Natural killer cell (primary cell): Measurements from ENCODE around the gene AJM1. TPM values are rescaled to one million over a fixed set of nuclear protein-coding genes. Genes with fewer than 3 reads are reported as not detected.

Experiments
- ATAC-seq, 3 donors: fragments of 150-1000 bp in 2 of 3; fragments of 200-7000 bp in 1 of 3; cut with Tn5 transposase; 1 replicate in 1 of 3; 2 replicates in 2 of 3; pipeline ENCODE4 v1.10.0; 2021; ENCODE audit warnings: mild to moderate bottlenecking in 2 of 3, moderate library complexity in 2 of 3
- DNase-seq, 2 donors: peaks; one replicate each; pipeline versions ENCODE4 v3.0.0 to v3.0.0-alpha.2; 2013 to 2021; ENCODE audit warnings: mixed read lengths in 1 of 2
- H3K27ac ChIP-seq: one replicate; pipeline ENCODE4 v1.5.1; 2013; ENCODE audit warnings: mild to moderate bottlenecking, low read length
- H3K27me3 ChIP-seq: one replicate; pipeline ENCODE4 v1.6.1; 2013; ENCODE audit warnings: low read length; ENCODE audit not compliant: control insufficient read depth, insufficient read depth
- H3K36me3 ChIP-seq: one replicate; pipeline ENCODE4 v1.6.1; 2013; ENCODE audit warnings: low read length; ENCODE audit not compliant: control insufficient read depth, insufficient read depth
- H3K4me1 ChIP-seq: one replicate; pipeline ENCODE4 v1.6.1; 2013; ENCODE audit warnings: low read length; ENCODE audit not compliant: control insufficient read depth, insufficient read depth
- H3K4me3 ChIP-seq: one replicate; pipeline ENCODE4 v1.5.1; 2013; ENCODE audit warnings: low read length
- H3K9me3 ChIP-seq: one replicate; pipeline ENCODE4 v1.6.1; 2013; ENCODE audit warnings: low read length; ENCODE audit not compliant: control insufficient read depth, insufficient read depth
- H3K27ac Mint-ChIP-seq, 2 donors: one replicate each; pipeline ENCODE4 v1.8.0; 2022; ENCODE audit warnings: mild to moderate bottlenecking in 2 of 2, mixed read lengths in 2 of 2, moderate library complexity in 1 of 2
- H3K27me3 Mint-ChIP-seq, 2 donors: one replicate each; pipeline ENCODE4 v1.8.0; 2022; ENCODE audit warnings: low read depth in 2 of 2, mixed read lengths in 2 of 2
- H3K36me3 Mint-ChIP-seq: one replicate; pipeline ENCODE4 v1.8.0; 2022; ENCODE audit warnings: mixed read lengths
- H3K4me1 Mint-ChIP-seq, 2 donors: one replicate each; pipeline ENCODE4 v1.8.0; 2022; ENCODE audit warnings: mixed read lengths in 2 of 2
- H3K4me3 Mint-ChIP-seq: one replicate; pipeline ENCODE4 v1.8.0; 2022; ENCODE audit warnings: mild to moderate bottlenecking, moderate library complexity, mixed read lengths
- H3K9me3 Mint-ChIP-seq, 2 donors: one replicate each; pipeline ENCODE4 v1.8.0; 2022; ENCODE audit warnings: mixed read lengths in 2 of 2
- CTCF ChIP-seq: fragments of 200-600 bp; IDR thresholded peaks from one replicate; pipeline ENCODE4 v1.8.0; 2022; ENCODE audit warnings: antibody characterized with exemption
- WGBS: methylation state at CpG from one replicate; pipeline ENCODE4 v1.1.7; 2013; ENCODE audit warnings: missing lambda C conversion rate; ENCODE audit not compliant: insufficient coverage; 5-methylcytosine and 5-hydroxymethylcytosine counted together
- intact Hi-C: fragments of 100-400 bp; cut with micrococcal nuclease; formaldehyde crosslinking; loops from one replicate; pipeline ENCODE4 v1.14.2; 2022
- total RNA-seq, 4 donors: library from RNA; stranded (reverse); fragments of 120-200 nt in 1 of 4; gene quantifications; one replicate each; pipeline versions ENCODE4 v1.2.3 to v1.2.4, GENCODE V29; 2013 to 2022

AJM1 gene
- total RNA-seq, 3 donors from 2014 or later (not counting 1 experiment from before 2014, with no cell fraction given), result 26.6 to 35.6 (median 31.5) TPM

DNA sequence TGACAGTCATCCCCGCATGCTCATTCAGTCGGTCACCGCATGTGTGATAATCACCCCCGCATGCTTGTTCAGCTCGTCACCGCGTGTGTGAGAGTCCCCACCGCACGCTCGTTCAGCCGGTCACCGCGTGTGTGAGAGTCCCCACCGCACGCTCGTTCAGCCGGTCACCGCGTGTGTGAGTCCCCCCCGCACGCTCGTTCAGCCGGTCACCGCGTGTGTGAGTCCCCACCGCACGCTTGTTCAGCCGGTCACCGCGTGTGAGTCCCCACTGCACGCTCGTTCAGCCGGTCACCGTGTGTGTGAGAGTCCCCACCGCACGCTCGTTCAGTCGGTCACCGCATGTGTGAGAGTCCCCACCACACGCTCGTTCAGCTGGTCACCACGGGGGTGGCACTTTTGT is 47.6 kb downstream of the AJM1 start:
- Mint-ChIP-seq H3K4me1 (peaks cover 13 to 32% of the 10 kb centered on the region in 2 donors), H3K36me3 (no peaks in the 10 kb centered on the region), H3K4me3 (no peak overlapping the region), H3K9me3 (no peaks in the 10 kb centered on the region), H3K27me3 (no peaks in the 10 kb centered on the region), H3K27ac (no peak overlapping the region)
- intact Hi-C loops, result loop anchor here (5.0 kb wide), 1 partner anchor 52 kb away; the partner anchor contains the start of gene FBXW5
- WGBS, result 95% methylated on average over 42 of the region's 42 CpGs
- H3K36me3 ChIP-seq, result peaks cover 8% of the 10 kb centered on the region
- no peak overlapping the region for H3K27ac ChIP-seq
- no peak for ATAC-seq
- no peak overlapping the region for H3K4me3 ChIP-seq
- no peak for DNase-seq
- TF ChIP-seq CTCF, result no peak
- H3K27me3 ChIP-seq, result no peaks in the 10 kb centered on the region
- no peaks in the 10 kb centered on the region for H3K9me3 ChIP-seq
- peaks cover 29% of the 10 kb centered on the region for H3K4me1 ChIP-seq

- no peak overlapping the region for H3K4me3 ChIP-seq
- 94% methylated on average over 13 of the region's 13 CpGs for WGBS
- Mint-ChIP-seq H3K4me3 (no peak overlapping the region), H3K27me3 (no peaks in the 10 kb centered on the region), H3K9me3 (no peaks in the 10 kb centered on the region), H3K36me3 (no peaks in the 10 kb centered on the region), H3K4me1 (peaks cover 13 to 30% of the 10 kb centered on the region in 2 donors), H3K27ac (no peak overlapping the region)
- H3K9me3 ChIP-seq, result no peaks in the 10 kb centered on the region
- no peak for ATAC-seq
- peaks cover 12% of the 10 kb centered on the region for H3K36me3 ChIP-seq
- intact Hi-C loops, result no loop called here
- no peak for TF ChIP-seq CTCF
- peaks cover 21% of the 10 kb centered on the region for H3K4me1 ChIP-seq
- no peak overlapping the region for H3K27ac ChIP-seq
- no peak for DNase-seq
- H3K27me3 ChIP-seq, result no peaks in the 10 kb centered on the region
Observed at GRCh38 chr9:136890661-136891060, 48.4 kb downstream of the AJM1 start.

Other genes with a start within 250 kb of the AJM1 start
- under 1 TPM; 0.28 to 0.47 (median 0.29) TPM for gene EGFL7, start 179.6 kb upstream of the AJM1 start, total RNA-seq
- gene AGPAT2, start 155.0 kb upstream of the AJM1 start, total RNA-seq, result 10 to 100 TPM; 10.3 to 19.4 (median 12.0) TPM
- gene DIPK1B, start 129.9 kb upstream of the AJM1 start, total RNA-seq, result under 1 TPM in 2 of 3 donors, not detected in 1; 0.31 to 0.39 TPM
- not detected for gene LCN10, start 99.5 kb upstream of the AJM1 start, total RNA-seq
- gene LCN6, start 94.0 kb upstream of the AJM1 start, total RNA-seq, result not detected
- gene LCN8, start 84.2 kb upstream of the AJM1 start, total RNA-seq, result not detected
- not detected for gene LCN15, start 78.0 kb upstream of the AJM1 start, total RNA-seq
- 10 to 100 TPM; 22.4 to 26.9 (median 26.6) TPM for gene TMEM141, start 51.1 kb upstream of the AJM1 start, total RNA-seq
- under 1 TPM; 0.56 to 0.75 (median 0.65) TPM for gene CCDC183, start 46.1 kb upstream of the AJM1 start, total RNA-seq
- 10 to 100 TPM; 72.7 to 82.5 (median 75.9) TPM for gene RABL6, start 34.5 kb upstream of the AJM1 start, total RNA-seq
- gene PHPT1, start 6.9 kb downstream of the AJM1 start, total RNA-seq, result 10 to 100 TPM; 63.5 to 69.8 (median 67.7) TPM
- 1 to 10 TPM; 4.6 to 6.5 (median 5.8) TPM for gene MAMDC4, start 9.9 kb downstream of the AJM1 start, total RNA-seq
- gene EDF1, start 23.8 kb downstream of the AJM1 start, total RNA-seq, result 100 to 1,000 TPM; 208 to 255 (median 227) TPM
- gene TRAF2, start 44.0 kb downstream of the AJM1 start, total RNA-seq, result 10 to 100 TPM; 17.4 to 35.5 (median 25.0) TPM
- 100 to 1,000 TPM; 117 to 144 (median 136) TPM for gene FBXW5, start 102.3 kb downstream of the AJM1 start, total RNA-seq
- 1 to 10 TPM; 3.9 to 8.5 (median 7.3) TPM for gene C8G, start 102.8 kb downstream of the AJM1 start, total RNA-seq
- gene LCN12, start 109.8 kb downstream of the AJM1 start, total RNA-seq, result 10 to 100 TPM in 1 of 3 donors, 1 to 10 TPM in 2; 9.2 to 11.3 (median 9.8) TPM
- gene PTGDS, start 135.0 kb downstream of the AJM1 start, total RNA-seq, result 100 to 1,000 TPM; 157 to 361 (median 296) TPM
- gene LCNL1, start 140.5 kb downstream of the AJM1 start, total RNA-seq, result 1 to 10 TPM; 4.9 to 8.4 (median 8.2) TPM
- 100 to 1,000 TPM; 161 to 188 (median 161) TPM for gene PAXX, start 149.9 kb downstream of the AJM1 start, total RNA-seq
- gene CLIC3, start 154.1 kb downstream of the AJM1 start, total RNA-seq, result 100 to 1,000 TPM; 144 to 286 (median 161) TPM
- gene ABCA2, start 185.8 kb downstream of the AJM1 start, total RNA-seq, result 100 to 1,000 TPM; 356 to 416 (median 357) TPM
- 1 to 10 TPM in 2 of 3 donors, under 1 TPM in 1; 0.99 to 5.1 (median 3.9) TPM for gene FUT7, start 189.6 kb downstream of the AJM1 start, total RNA-seq
- gene NPDC1, start 203.7 kb downstream of the AJM1 start, total RNA-seq, result 1 to 10 TPM in 2 of 3 donors, under 1 TPM in 1; 0.87 to 5.6 (median 3.4) TPM
- gene ENTPD2, start 211.6 kb downstream of the AJM1 start, total RNA-seq, result not detected
- gene SAPCD2, start 228.1 kb downstream of the AJM1 start, total RNA-seq, result 1 to 10 TPM in 2 of 3 donors, under 1 TPM in 1; 0.59 to 2.6 (median 1.0) TPM
- gene UAP1L1, start 235.0 kb downstream of the AJM1 start, total RNA-seq, result 10 to 100 TPM; 10.5 to 25.8 (median 19.3) TPM
- 10 to 100 TPM; 75.1 to 99.4 (median 80.4) TPM for gene MAN1B1, start 244.5 kb downstream of the AJM1 start, total RNA-seq